ENCODE measurements around the gene AGPAT3.
"Not testable (repeated sequence)": the region's sequence is repeated elsewhere in the genome, so short reads cannot be mapped to it uniquely, and the experiment has no call there.

Gene AGPAT3

GRCh38 chr21:43834146-43834905 is 30.7 kb upstream of the AGPAT3 start:
- DNase-seq: no peak

DNA sequence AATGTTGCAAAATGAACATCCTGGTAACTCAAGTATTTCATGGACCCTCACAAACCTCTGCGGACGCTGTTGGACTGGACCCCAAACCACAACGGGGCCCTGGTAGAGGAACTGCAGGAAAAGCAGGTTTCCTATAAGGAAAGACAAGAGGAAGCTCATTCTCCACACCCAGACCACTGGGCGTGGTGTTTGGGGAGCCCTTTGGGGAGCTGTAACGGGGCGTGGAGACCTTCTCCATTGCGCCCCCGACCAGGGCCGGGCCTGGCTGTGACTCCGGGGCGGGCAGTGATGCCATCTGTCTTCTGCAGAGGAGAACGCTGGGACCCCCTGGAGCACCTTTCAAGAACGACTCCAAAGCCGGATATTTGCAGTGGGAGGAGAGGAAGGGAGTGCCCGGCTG is 30.0 kb upstream of the AGPAT3 start:
- no peak for DNase-seq

GRCh38 chr21:43835861-43836260 is 29.2 kb upstream of the AGPAT3 start:
- no peak for DNase-seq

- DNase-seq: no peak
These were observed 28.4 kb upstream of the AGPAT3 start for GRCh38 chr21:43836616-43837015.

DNA sequence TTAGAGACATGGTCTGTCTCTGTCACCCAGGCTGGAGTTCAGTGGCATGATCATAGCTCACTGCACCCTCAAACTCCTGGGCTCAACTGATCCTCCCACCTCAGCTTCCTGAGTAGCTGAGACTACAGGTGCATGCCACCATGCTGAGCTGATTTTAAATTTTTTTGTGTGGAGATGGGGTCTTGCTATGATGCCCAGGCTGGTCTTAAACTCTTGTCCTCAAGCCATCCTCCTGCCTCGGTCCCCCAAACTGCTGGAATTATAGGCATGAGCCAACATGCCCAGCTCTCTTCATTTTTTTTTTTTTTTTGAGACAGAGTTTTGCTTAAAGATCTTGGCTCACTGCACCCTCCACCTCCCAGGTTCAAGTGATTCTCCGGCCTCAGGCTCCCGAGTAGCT is 24.8 kb upstream of the AGPAT3 start:
- no peak for DNase-seq

DNA sequence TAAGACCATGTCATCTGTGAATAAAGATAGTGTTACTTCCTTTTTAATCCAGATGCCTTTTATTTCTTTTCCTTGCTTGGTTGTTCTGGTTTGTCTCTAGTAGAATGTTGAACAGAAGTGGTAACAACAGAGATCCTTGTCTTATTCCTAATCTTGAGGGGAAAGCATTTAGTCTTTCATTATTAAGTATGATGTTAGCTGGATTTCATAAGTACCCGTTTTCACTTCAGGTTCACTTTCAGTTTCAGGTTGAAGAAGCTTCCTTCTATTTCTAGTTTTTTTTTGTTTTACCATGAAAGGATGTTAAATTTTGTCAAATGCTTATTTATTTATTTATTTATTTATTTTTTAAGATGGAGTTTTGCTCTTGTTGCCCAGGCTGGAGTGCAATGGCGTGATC is 22.3 kb upstream of the AGPAT3 start:
- DNase-seq: no peak

- not testable (repeated sequence) for DNase-seq
These were observed 20.1 kb upstream of the AGPAT3 start for GRCh38 chr21:43844906-43845305.

GRCh38 chr21:43845386-43845785 is 19.6 kb upstream of the AGPAT3 start:
- DNase-seq: no peak

- DNase-seq: no peak
These were observed 18.6 kb upstream of the AGPAT3 start for GRCh38 chr21:43846430-43846829.

- no peak for DNase-seq
These were observed 17.7 kb upstream of the AGPAT3 start for GRCh38 chr21:43847301-43847700.

DNA sequence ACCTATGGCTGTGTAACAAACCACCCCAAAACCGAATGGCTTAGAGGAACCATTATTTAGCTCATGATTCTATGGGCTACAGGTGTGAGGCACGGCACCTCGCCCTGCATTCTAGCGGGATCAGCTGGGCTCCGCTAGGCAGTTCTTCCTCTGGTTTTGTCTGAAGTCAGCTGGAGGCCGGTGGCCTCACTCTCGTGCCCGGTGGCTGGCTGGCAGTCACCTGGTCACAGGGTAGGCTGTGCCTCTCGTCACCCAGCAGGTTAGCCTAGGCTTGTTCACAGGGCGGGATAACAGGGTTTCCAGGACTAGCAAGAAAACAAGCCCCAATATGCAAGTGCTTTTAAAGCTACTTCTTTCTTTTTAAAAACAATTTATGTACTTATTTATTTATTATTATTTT is 16.3 kb upstream of the AGPAT3 start:
- no peak for DNase-seq

DNA sequence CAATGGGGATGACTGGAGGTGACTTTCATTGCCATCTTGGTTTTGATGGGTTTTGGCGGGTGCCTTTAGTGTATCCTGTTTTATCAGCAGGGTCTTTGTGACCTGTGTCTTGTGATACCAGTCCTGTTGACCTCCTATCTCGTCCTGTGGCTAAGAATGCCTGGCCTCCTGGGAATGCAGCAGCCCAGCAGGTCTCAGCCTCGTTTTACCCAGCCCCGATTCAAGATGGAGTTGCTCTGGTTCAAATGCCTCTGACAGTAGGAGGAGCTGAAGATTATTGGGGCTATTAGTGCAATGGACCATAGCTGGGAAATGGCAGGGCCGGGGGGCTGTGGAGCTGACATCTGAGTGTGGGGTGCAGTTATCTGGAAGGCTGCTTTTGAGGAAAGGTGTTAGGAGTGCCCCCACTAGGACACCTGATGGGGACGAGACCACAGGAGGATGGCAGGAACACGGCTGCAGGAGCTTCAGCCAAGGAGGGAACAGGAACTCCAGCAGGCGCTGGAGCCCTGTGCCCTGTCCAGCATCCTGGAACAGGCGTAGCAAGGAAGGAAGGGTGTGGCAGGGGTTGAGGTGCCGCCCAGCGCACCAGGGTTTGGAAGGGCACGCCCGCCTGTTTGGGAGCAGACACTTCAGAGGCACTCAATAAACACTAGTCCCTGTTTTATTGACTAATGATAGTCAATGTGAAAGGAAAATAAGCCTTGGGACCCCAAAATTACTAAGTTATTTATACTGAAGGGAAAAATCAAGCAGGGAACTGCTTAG is 15.3 kb upstream of the AGPAT3 start:
- DNase-seq: no peak

GRCh38 chr21:43850728-43851295 is 14.2 kb upstream of the AGPAT3 start:
- no peak for DNase-seq

DNA sequence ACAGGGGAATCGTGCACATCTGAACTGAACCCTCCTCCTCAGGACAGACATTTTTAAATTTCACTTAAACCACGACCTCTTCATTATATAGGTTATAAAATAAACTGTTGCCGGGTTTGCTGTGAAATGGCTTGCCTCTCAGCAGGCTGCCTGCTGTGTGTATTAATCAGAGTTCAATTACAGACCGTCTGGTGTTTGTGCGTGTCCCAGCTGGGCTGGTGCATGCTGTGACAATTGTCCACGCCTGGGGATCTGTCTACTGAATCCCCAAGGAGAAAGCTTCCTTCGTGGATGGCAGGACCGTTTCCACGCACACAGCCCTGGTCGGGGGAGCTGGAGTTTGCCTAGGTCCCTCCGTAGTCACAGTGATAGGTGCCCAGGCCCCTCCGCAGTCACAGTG is 13.4 kb upstream of the AGPAT3 start:
- DNase-seq: no peak

DNA sequence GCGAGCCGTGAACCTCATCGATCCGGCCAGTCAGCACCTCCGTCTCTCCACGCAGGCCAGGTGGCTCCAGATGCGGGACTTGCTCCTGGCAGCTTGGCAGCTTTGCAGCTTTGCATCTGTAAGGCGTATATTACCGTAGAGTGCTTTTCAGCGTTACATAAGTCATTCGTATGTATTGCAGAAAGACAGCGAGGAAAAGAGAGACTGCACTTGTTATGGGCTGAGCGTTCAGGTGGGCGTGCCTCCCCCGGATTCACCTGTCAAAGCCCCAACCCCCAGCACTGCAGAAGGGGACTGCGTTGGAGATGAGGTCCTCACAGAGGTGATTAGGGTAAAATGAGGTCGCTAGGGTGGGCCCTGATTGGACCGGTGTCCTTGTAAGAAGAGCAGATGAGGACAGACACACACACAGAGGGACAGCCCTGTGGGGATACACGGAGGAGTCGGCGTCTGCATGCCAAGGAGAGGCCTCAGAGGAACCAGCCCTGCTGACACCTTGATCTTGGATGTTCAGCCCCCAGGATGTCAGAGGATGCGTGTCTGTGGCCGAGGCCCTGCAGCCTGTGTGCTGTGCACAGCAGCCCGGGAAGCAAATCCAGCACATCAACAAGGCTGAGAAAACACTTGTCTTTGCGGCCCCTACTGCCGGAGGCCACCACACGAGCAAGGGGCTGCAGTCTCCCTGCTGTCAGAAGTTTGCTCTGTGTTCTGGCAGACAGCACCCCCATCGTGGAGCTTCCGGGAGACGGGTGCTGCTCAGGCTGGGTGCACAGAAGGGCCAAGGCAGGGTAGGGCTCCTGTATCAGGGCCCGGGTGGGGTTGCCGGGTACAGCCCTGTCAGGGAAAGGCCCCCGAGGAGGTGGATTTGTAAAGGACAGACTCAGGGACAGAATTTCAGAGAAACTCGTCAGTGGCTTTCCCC is 10.9 kb upstream of the AGPAT3 start:
- DNase-seq: peak in 5 of 56 donors; percentile 27 to 44 (median 30)

GRCh38 chr21:43854773-43855633 is 10.0 kb upstream of the AGPAT3 start:
- DNase-seq: no peak

GRCh38 chr21:43855955-43856354 is 9.1 kb upstream of the AGPAT3 start:
- no peak for DNase-seq

DNA sequence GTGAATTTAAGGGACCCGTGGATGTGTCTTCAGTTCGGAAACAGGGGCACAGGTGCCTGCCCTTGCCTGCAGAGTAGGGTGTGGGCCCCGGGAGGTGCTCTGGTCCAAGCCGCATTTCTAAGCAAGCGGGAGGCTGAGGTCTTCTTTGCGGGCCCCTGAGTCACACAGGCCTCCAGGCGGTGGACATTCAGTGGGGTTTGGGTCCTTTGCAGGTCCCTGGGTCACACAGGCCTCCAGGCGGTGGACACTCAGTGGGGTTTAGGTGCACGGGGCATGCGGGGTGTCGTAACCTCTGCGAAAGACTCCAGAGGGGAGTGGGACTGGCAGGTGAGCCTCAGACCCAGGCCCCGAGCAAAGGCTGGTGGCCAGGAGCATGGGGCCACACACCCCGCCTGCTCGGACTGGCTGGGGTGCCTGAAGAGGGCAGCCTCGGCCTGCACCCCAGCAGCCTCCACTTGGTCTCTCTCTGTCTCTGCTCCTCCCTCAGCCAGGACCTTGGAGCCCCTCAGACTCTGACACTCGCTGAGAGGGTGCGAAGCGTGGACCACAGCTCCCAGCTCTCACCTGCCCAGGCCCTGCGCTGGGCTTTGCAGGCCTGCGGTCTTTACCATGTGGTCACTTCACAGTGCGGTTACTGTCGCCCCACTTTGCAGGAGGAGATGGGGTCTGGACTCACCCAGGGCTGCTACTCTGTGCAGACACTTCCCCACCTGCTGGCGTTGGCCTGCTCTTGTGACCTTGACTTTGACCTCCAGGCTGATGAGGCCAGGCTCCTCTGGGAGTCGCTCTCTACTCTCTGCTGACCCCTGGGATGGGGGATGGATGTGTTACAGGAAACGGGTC is 6.0 kb upstream of the AGPAT3 start:
- no peak for DNase-seq

DNA sequence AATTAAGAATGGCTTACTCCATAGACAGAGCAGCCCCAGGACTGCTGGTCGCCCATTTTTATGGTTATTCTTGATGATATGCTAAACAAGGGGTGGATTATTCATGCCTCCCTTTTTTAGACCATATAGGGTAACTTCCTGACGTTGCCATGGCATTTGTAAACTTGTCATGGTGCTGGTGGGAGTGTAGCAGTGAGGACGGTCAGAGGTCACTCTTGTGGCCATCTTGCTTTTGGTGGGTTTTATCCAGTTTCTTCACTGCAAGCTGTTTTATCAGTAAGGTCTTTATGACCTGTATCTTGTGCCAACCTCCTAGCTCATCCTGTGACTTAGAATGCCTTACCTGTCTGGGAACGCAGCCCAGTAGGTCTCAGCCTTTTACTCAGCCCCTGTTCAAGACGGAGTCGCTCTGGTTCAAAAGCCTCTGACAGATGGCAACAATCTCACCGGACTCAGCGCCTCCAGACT is 5.2 kb upstream of the AGPAT3 start:
- no peak for DNase-seq

Data from nucleus accumbens (tissue), 56 donors.